Measurements from ENCODE around the gene PINLYP. TPM values are rescaled to one million over a fixed set of nuclear protein-coding genes. Genes with fewer than 3 reads are reported as not detected.

PINLYP gene
- total and polyA plus RNA-seq, 2 donors (not counting 3 experiments of a cell fraction or from before 2014, with no cell fraction given), result 5.5 TPM

- Histone ChIP-seq H3K9me1 (replicated peaks; ENCODE audit: control insufficient read depth, extremely low read depth, insufficient read depth, low read length) (no peaks in the 10 kb centered on the region), H3K9ac (replicated peaks; ENCODE audit: extremely low read depth, insufficient read depth, low read length) (no peak overlapping the region), H3K79me2 (ENCODE audit: control insufficient read depth, insufficient read depth, low read length) (peaks cover 5% of the 10 kb centered on the region), H3K36me3 (ENCODE audit: control insufficient read depth in 2 of 2, extremely low read depth in 1 of 2, insufficient read depth in 2 of 2, low read length in 2 of 2) (peaks cover 0 to 36% of the 10 kb centered on the region in 2 experiments), H4K20me1 (replicated peaks; ENCODE audit: control insufficient read depth, extremely low read depth, insufficient read depth, low read length) (no peaks in the 10 kb centered on the region), H3K4me2 (ENCODE audit: insufficient read depth, low read length) (no peak overlapping the region), H3K4me3 (replicated peaks in 1 of 3; ENCODE audit: insufficient read depth in 1 of 3, low read depth in 1 of 3, low read length in 3 of 3) (no peak overlapping the region), H3K27me3 (ENCODE audit: control insufficient read depth in 2 of 2, insufficient read depth in 2 of 2, low read length in 2 of 2) (no peaks in the 10 kb centered on the region), H2AFZ (ENCODE audit: low read depth, low read length) (no peak overlapping the region), H3K4me1 (ENCODE audit: control insufficient read depth, extremely low read depth, insufficient read depth, low read length) (no peaks in the 10 kb centered on the region), H3K27ac (ENCODE audit: insufficient read depth, low read depth, low read length) (no peak overlapping the region), H3K9me3 (replicated peaks; ENCODE audit: control insufficient read depth, insufficient read depth, low read length) (no peaks in the 10 kb centered on the region)
- ChIA-PET CTCF (no interaction called here), POLR2A (no interaction called here)
- intact Hi-C loops (cut with micrococcal nuclease) (no loop called here), dilution Hi-C loops (cut with MboI; ENCODE audit: extremely low pct_ligation_motif_present, low sequenced_read_pairs) (no loop called here)
- FAIRE-seq, result no peak
- no peak for DNase-seq (ENCODE audit: low read depth, low spot score)
- BruUV-seq (replicated peaks), result no TSS peak
- TF ChIP-seq MAX (IDR thresholded peaks at IDR 0.05; ENCODE audit: insufficient read depth, insufficient read length), result no peak
Observed at GRCh38 chr19:43609872-43610271, 34.3 kb downstream of the PINLYP start.

GRCh38 chr19:43610493-43610892 is 34.9 kb downstream of the PINLYP start:
- no peaks in the 10 kb centered on the region for H3K9me1 ChIP-seq (replicated peaks; ENCODE audit: control insufficient read depth, extremely low read depth, insufficient read depth, low read length)
- TF ChIP-seq EZH2 (IDR thresholded peaks at IDR 0.05; ENCODE audit: borderline replicate concordance, low read depth, low read length, severe bottlenecking) (no peak), POLR2A (IDR thresholded peaks at IDR 0.05; ENCODE audit: low read depth, low read length) (no peak), POLR2AphosphoS5 (IDR thresholded peaks at IDR 0.05; ENCODE audit: insufficient read depth, low read depth, low read length) (no peak), MAX (IDR thresholded peaks at IDR 0.05; ENCODE audit: insufficient read depth, insufficient read length) (no peak)
- H3K9ac ChIP-seq (replicated peaks; ENCODE audit: extremely low read depth, insufficient read depth, low read length), result no peak overlapping the region
- dilution Hi-C loops (cut with MboI; ENCODE audit: extremely low pct_ligation_motif_present, low sequenced_read_pairs) (no loop called here), intact Hi-C loops (cut with micrococcal nuclease) (no loop called here)
- no peak overlapping the region for H3K4me3 ChIP-seq (replicated peaks in 1 of 3; ENCODE audit: insufficient read depth in 1 of 3, low read depth in 1 of 3, low read length in 3 of 3)
- no peaks in the 10 kb centered on the region for H4K20me1 ChIP-seq (replicated peaks; ENCODE audit: control insufficient read depth, extremely low read depth, insufficient read depth, low read length)
- POLR2A ChIA-PET, result no interaction called here
- no peaks in the 10 kb centered on the region for H3K4me1 ChIP-seq (ENCODE audit: control insufficient read depth, extremely low read depth, insufficient read depth, low read length)
- no peak for DNase-seq (ENCODE audit: low read depth, low spot score)
- no TSS peak for BruUV-seq (replicated peaks)
- no peak overlapping the region for H3K27ac ChIP-seq (ENCODE audit: insufficient read depth, low read depth, low read length)
- peaks cover 7% of the 10 kb centered on the region for H3K79me2 ChIP-seq (ENCODE audit: control insufficient read depth, insufficient read depth, low read length)
- CTCF ChIA-PET, result no interaction called here
- no peak overlapping the region for H2AFZ ChIP-seq (ENCODE audit: low read depth, low read length)
- no peak overlapping the region for H3K4me2 ChIP-seq (ENCODE audit: insufficient read depth, low read length)
- FAIRE-seq, result no peak
- H3K27me3 ChIP-seq (ENCODE audit: control insufficient read depth in 2 of 2, insufficient read depth in 2 of 2, low read length in 2 of 2), result no peaks in the 10 kb centered on the region
- peaks cover 0 to 36% of the 10 kb centered on the region in 2 experiments for H3K36me3 ChIP-seq (ENCODE audit: control insufficient read depth in 2 of 2, extremely low read depth in 1 of 2, insufficient read depth in 2 of 2, low read length in 2 of 2)
- no peaks in the 10 kb centered on the region for H3K9me3 ChIP-seq (replicated peaks; ENCODE audit: control insufficient read depth, insufficient read depth, low read length)

Data from endothelial cell of umbilical vein (primary cell).